RWPE2 (cell line): ENCODE measurements around the gene IFI16.

Experiments
- ATAC-seq: fragments of 200-7000 bp; cut with Tn5 transposase; 3 replicates; pipeline ENCODE4 v1.9.1; 2021; ENCODE audit warnings: low read depth
- DNase-seq: peaks from one replicate; pipeline ENCODE4 v3.0.0-alpha.2; 2020; ENCODE audit warnings: low spot score
- H3K27ac ChIP-seq: fragments of 450-650 bp; 2 replicates; pipeline ENCODE4 v1.5.1; 2017; ENCODE audit warnings: mild to moderate bottlenecking; ENCODE audit not compliant: poor library complexity, severe bottlenecking
- H3K27me3 ChIP-seq: fragments of 250-450 bp; sonication (Bioruptor Pico); 2 replicates; pipeline ENCODE4 v1.5.1; 2021; ENCODE audit warnings: mild to moderate bottlenecking, moderate library complexity; ENCODE audit not compliant: insufficient read depth, poor library complexity, severe bottlenecking
- H3K36me3 ChIP-seq: fragments of 250-450 bp; sonication (Bioruptor Pico); 2 replicates; pipeline ENCODE4 v1.5.1; 2020; ENCODE audit warnings: low read depth, mild to moderate bottlenecking, moderate library complexity
- H3K4me1 ChIP-seq: fragments of 250-450 bp; sonication (Bioruptor Pico); 2 replicates; pipeline ENCODE4 v1.5.1; 2021; ENCODE audit warnings: mild to moderate bottlenecking, moderate library complexity; ENCODE audit not compliant: insufficient read depth, poor library complexity, severe bottlenecking
- H3K4me3 ChIP-seq: fragments of 250-450 bp; sonication (Bioruptor Pico); 2 replicates; pipeline ENCODE4 v1.5.1; 2021; ENCODE audit warnings: mild to moderate bottlenecking, moderate library complexity; ENCODE audit not compliant: severe bottlenecking
- H3K9me3 ChIP-seq: fragments of 250-450 bp; sonication (Bioruptor Pico); 2 replicates; pipeline ENCODE4 v1.5.1; 2021; ENCODE audit warnings: mild to moderate bottlenecking, moderate library complexity; ENCODE audit not compliant: severe bottlenecking
- CTCF ChIP-seq: fragments of 450-650 bp; IDR thresholded peaks from one replicate; pipeline ENCODE4 v1.5.1; 2017; ENCODE audit warnings: mild to moderate bottlenecking, moderate library complexity; ENCODE audit not compliant: poor library complexity, severe bottlenecking

The IFI16 gene

GRCh38 chr1:158998781-158999161 is 10.9 kb upstream of the IFI16 start:
- Histone ChIP-seq H3K27me3 (no peaks in the 10 kb centered on the region), H3K9me3 (no peaks in the 10 kb centered on the region), H3K4me3 (peak overlapping the region; percentile 25), H3K27ac (peak overlapping the region; percentile 84), H3K4me1 (peaks cover 23% of the 10 kb centered on the region), H3K36me3 (no peaks in the 10 kb centered on the region)
- DNase-seq = no peak
- ATAC-seq = peak; percentile 22; the same call in 1 of the 3 replicates
- TF ChIP-seq CTCF = peak; percentile 93

GRCh38 chr1:158999316-159000069 is 10.2 kb upstream of the IFI16 start:
- Histone ChIP-seq H3K4me1 (peaks cover 23% of the 10 kb centered on the region), H3K27ac (peak overlapping the region; percentile 84), H3K36me3 (no peaks in the 10 kb centered on the region), H3K27me3 (no peaks in the 10 kb centered on the region), H3K9me3 (no peaks in the 10 kb centered on the region), H3K4me3 (peak overlapping the region; percentile 25)
- TF ChIP-seq CTCF = no peak
- ATAC-seq (peak; percentile 84), DNase-seq (peak; percentile 71)

GRCh38 chr1:159000070-159000409 is 9.7 kb upstream of the IFI16 start:
- no peak for DNase-seq
- no peaks in the 10 kb centered on the region for H3K27me3 ChIP-seq
- H3K4me3 ChIP-seq = peak overlapping the region; percentile 25
- H3K9me3 ChIP-seq = no peaks in the 10 kb centered on the region
- peaks cover 23% of the 10 kb centered on the region for H3K4me1 ChIP-seq
- H3K27ac ChIP-seq = peak overlapping the region; percentile 84
- peak; percentile 25; the same call in 2 of the 3 replicates for ATAC-seq
- no peaks in the 10 kb centered on the region for H3K36me3 ChIP-seq
- TF ChIP-seq CTCF = no peak

- TF ChIP-seq CTCF = no peak
- H3K9me3 ChIP-seq = no peaks in the 10 kb centered on the region
- H3K4me3 ChIP-seq = no peak overlapping the region
- peaks cover 23% of the 10 kb centered on the region for H3K4me1 ChIP-seq
- H3K27me3 ChIP-seq = no peaks in the 10 kb centered on the region
- peak overlapping the region; percentile 84 for H3K27ac ChIP-seq
- ATAC-seq = peak; percentile 88
- DNase-seq = peak; percentile 74
- no peaks in the 10 kb centered on the region for H3K36me3 ChIP-seq
Observed at GRCh38 chr1:159000625-159001024, 9.1 kb upstream of the IFI16 start.

- Histone ChIP-seq H3K27me3 (no peaks in the 10 kb centered on the region), H3K4me3 (no peak overlapping the region), H3K4me1 (peaks cover 16% of the 10 kb centered on the region)
Observed at GRCh38 chr1:159005161-159005560, 4.5 kb upstream of the IFI16 start.

More at GRCh38 chr1:159005161-159005560, 4.5 kb upstream of the IFI16 start:
- no peak overlapping the region for H3K27ac ChIP-seq
- no peaks in the 10 kb centered on the region for H3K9me3 ChIP-seq
- TF ChIP-seq CTCF = no peak
- no peaks in the 10 kb centered on the region for H3K36me3 ChIP-seq
- DNase-seq (no peak), ATAC-seq (no peak)
